SK-N-MC (cell line): Measurements from ENCODE around the gene DLEC1.
A peak's percentile ranks its signal among the peaks of the same experiment; 100 is the strongest.

Experiments used
- DNase-seq: peaks from one replicate; pipeline ENCODE4 v3.0.0-alpha.2; 2011; ENCODE audit warnings: low read depth, low spot score
- H3K27ac ChIP-seq: fragments of 200-600 bp; sonication (generic); 2 replicates; pipeline ENCODE4 v1.5.1; 2016; ENCODE audit warnings: mixed run types
- H3K36me3 ChIP-seq: fragments of 200-600 bp; sonication (generic); 2 replicates; pipeline ENCODE4 v1.6.1; 2017; ENCODE audit warnings: antibody characterized with exemption, low read length, mixed read lengths; ENCODE audit not compliant: insufficient read depth
- H3K4me3 ChIP-seq: fragments of 200-600 bp; sonication (generic); 2 replicates; pipeline ENCODE4 v1.5.1; 2016
- H3K9ac ChIP-seq: fragments of 200-600 bp; sonication (generic); 2 replicates; pipeline ENCODE4 v1.8.0; 2017; ENCODE audit warnings: mixed run types, mixed read lengths; ENCODE audit not compliant: insufficient read length
- H3K9me3 ChIP-seq: fragments of 200-600 bp; sonication (generic); 2 replicates; pipeline ENCODE4 v1.6.1; 2017; ENCODE audit warnings: low read depth, mild to moderate bottlenecking, antibody characterized with exemption, low read length, moderate library complexity, mixed read lengths
- EZH2 ChIP-seq: fragments of 200-600 bp; sonication (generic); IDR thresholded peaks from one replicate; pipeline ENCODE4 v1.6.1; 2017; ENCODE audit warnings: antibody characterized with exemption
- FOXP2 ChIP-seq: optimal IDR thresholded peaks from 2 replicates; pipeline ENCODE3; 2011; ENCODE audit warnings: mild to moderate bottlenecking, moderate library complexity; ENCODE audit not compliant: insufficient read depth; ENCODE audit errors: extremely low read length, control extremely low read depth
- POLR2AphosphoS5 ChIP-seq: IDR thresholded peaks from 2 replicates; pipeline ENCODE4 v1.6.1; 2012; ENCODE audit warnings: mild to moderate bottlenecking, low read depth, low read length, borderline replicate concordance

Gene DLEC1

GRCh38 chr3:37993820-37994638, 45.0 kb upstream of the DLEC1 start:
- Histone ChIP-seq H3K36me3 (no peaks in the 10 kb centered on the region), H3K9ac (peak overlapping the region; percentile 71), H3K9me3 (no peaks in the 10 kb centered on the region), H3K27ac (no peak overlapping the region), H3K4me3 (peak overlapping the region; percentile 85)
- TF ChIP-seq POLR2AphosphoS5 = peak; percentile 88
- no peak for TF ChIP-seq EZH2
- TF ChIP-seq FOXP2 = no peak
- DNase-seq = no peak

GRCh38 chr3:37994639-37994972, 44.4 kb upstream of the DLEC1 start:
- H3K9me3 ChIP-seq = no peaks in the 10 kb centered on the region
- no peak for DNase-seq
- H3K27ac ChIP-seq = no peak overlapping the region
- H3K36me3 ChIP-seq = no peaks in the 10 kb centered on the region
- TF ChIP-seq FOXP2 (no peak), EZH2 (no peak), POLR2AphosphoS5 (no peak)
- H3K4me3 ChIP-seq = peak overlapping the region; percentile 85
- peak overlapping the region; percentile 71 for H3K9ac ChIP-seq

DNA sequence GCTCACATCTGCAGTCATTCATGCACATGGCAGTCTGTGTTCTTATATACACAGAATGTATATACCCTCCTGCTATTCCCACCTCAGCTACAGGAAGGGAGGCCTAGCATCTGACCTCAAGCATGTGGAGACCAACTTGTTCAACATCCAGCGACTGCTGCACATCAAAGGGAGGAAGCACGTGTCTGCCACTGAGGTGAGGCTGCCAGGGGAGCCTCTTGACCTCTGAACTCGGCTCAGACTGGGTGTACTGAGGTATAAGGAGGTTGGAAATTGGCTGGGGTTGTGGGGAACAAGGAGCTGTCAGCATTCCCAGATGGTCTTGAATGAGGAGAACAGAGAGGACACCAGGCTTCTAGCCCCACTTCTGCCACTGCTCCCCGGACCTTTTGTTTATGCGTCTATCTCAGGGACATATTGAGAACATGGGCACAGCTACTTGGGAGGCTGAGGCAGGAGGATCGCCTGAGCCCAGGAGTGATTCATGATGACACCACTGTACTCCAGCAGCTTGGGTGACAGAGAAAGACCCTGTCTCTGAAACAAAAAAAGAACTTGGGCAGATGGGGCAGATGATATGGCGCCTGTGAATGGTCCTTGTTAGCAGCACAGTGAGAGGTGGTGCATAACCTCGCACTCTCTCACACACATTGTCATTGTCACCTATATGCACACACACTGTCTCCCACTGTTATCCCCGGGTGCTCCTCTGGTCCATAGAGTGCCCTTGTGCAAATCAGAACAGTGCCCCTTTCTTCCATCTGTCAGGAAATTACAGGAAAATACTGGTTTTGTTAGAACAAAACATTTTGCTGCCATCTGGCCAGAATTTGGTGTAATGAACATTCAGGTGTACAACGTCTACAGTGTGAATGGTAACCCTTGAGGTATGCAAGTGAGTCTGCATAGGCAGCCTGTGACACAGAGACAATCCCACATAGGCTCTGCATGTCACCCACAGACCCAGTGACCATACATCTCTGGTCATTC, 43.1 kb upstream of the DLEC1 start:
- DNase-seq = no peak
- no peaks in the 10 kb centered on the region for H3K36me3 ChIP-seq
- H3K4me3 ChIP-seq = no peak overlapping the region
- no peak overlapping the region for H3K9ac ChIP-seq
- TF ChIP-seq FOXP2 (no peak), EZH2 (no peak), POLR2AphosphoS5 (no peak)
- H3K9me3 ChIP-seq = no peaks in the 10 kb centered on the region
- no peak overlapping the region for H3K27ac ChIP-seq

DNA sequence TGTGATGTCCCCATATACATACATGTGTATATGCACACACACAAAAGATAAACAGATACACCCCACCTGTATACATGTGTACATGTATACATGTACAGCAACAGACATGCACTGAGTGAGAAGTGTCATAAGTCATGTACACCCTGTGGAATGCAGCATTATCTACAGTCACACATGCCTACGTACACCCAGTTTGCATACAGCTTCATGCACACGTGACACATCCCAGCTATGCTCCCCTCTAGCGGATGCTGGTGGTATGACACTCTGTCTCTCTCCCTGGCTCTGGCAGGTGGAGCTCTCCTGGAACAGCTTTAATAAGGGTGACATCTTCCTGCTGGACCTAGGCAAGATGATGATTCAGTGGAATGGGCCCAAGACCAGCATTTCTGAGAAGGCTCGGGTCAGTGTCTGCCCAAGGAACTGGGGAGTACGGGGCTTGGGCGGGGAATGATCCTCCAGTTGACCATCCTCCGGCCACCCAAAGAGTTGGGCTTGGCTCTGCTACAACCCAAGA, 42.2 kb upstream of the DLEC1 start:
- peak; percentile 51 for DNase-seq
- Histone ChIP-seq H3K36me3 (no peaks in the 10 kb centered on the region), H3K27ac (no peak overlapping the region), H3K9me3 (no peaks in the 10 kb centered on the region), H3K9ac (no peak overlapping the region), H3K4me3 (no peak overlapping the region)
- TF ChIP-seq EZH2 = no peak
- no peak for TF ChIP-seq POLR2AphosphoS5
- TF ChIP-seq FOXP2 = no peak

DNA sequence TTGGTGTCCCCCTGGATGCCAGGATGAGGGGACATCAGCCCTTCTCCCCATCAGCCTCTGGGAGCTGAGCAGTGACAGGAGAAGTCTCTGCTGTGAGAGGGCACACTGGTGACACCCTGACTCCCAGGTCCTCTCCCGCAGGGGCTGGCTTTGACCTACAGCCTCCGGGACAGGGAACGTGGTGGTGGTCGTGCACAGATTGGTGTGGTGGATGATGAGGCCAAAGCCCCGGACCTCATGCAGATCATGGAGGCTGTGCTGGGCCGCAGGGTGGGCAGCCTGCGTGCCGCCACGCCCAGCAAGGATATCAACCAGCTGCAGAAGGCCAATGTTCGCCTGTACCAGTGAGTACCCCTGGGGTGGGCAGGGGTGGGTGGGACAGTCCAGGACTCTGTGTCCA, 41.7 kb upstream of the DLEC1 start:
- TF ChIP-seq FOXP2 (no peak), POLR2AphosphoS5 (no peak), EZH2 (no peak)
- Histone ChIP-seq H3K27ac (no peak overlapping the region), H3K9ac (no peak overlapping the region), H3K36me3 (no peaks in the 10 kb centered on the region), H3K4me3 (no peak overlapping the region), H3K9me3 (no peaks in the 10 kb centered on the region)
- no peak for DNase-seq

- Histone ChIP-seq H3K27ac (no peak overlapping the region), H3K36me3 (no peaks in the 10 kb centered on the region), H3K9ac (no peak overlapping the region), H3K9me3 (no peaks in the 10 kb centered on the region), H3K4me3 (no peak overlapping the region)
- no peak for DNase-seq
- TF ChIP-seq FOXP2 (no peak), POLR2AphosphoS5 (no peak), EZH2 (no peak)
Observed at GRCh38 chr3:37997791-37998370, 41.1 kb upstream of the DLEC1 start.

GRCh38 chr3:37999836-38000235, 39.2 kb upstream of the DLEC1 start:
- H3K9ac ChIP-seq = no peak overlapping the region
- H3K36me3 ChIP-seq = no peaks in the 10 kb centered on the region
- no peak for TF ChIP-seq POLR2AphosphoS5
- TF ChIP-seq EZH2 = no peak
- no peak for TF ChIP-seq FOXP2
- no peak overlapping the region for H3K27ac ChIP-seq
- no peaks in the 10 kb centered on the region for H3K9me3 ChIP-seq
- no peak overlapping the region for H3K4me3 ChIP-seq
- no peak for DNase-seq

- Histone ChIP-seq H3K4me3 (no peak overlapping the region), H3K27ac (no peak overlapping the region), H3K9me3 (no peaks in the 10 kb centered on the region), H3K36me3 (no peaks in the 10 kb centered on the region), H3K9ac (no peak overlapping the region)
- DNase-seq = no peak
- TF ChIP-seq FOXP2 (no peak), EZH2 (no peak), POLR2AphosphoS5 (no peak)
Observed at GRCh38 chr3:38000242-38000916, 38.6 kb upstream of the DLEC1 start.
